ENCODE results near the gene SDR9C7.
"Not testable (repeated sequence)": the region's sequence is repeated elsewhere in the genome, so short reads cannot be mapped to it uniquely, and the experiment has no call there.

SDR9C7 gene

DNA sequence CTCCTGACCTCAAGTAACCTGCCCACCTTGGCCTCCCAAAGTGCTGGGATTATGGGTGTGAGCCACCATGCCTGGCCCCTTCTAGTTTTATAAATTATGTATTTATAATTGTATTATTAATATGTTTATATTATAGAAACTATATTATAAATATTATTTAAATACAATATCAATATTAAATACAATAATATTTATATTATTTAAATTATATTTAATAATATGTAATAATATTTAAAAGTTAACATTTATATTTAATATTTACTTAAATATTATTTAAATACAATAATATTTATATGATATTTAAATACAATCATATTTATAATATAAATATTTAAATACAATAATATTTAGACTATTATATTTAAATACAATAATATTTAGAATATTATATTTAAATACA is 20.0 kb downstream of the SDR9C7 start:
- FAIRE-seq, result peak; percentile 99

DNA sequence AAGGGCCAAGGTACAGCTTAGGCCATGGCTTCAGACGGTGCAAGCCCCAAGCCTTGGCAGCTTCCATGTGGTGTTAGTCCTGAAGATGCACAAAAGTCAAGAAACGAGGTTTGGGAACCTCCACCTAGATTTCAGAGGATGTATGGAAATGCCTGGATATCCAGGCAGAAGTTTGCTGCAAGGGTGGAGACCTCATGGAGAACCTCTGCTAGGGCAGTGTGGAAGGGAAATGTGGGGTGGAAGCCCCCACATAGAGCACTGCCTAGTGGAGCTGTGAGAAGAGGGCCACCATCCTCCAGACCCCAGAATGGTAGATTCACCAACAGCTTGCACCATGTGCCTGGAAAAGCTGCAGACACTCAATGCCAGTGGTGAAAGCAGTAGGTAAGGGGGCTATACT is 24.8 kb downstream of the SDR9C7 start:
- not testable (repeated sequence) for FAIRE-seq

DNA sequence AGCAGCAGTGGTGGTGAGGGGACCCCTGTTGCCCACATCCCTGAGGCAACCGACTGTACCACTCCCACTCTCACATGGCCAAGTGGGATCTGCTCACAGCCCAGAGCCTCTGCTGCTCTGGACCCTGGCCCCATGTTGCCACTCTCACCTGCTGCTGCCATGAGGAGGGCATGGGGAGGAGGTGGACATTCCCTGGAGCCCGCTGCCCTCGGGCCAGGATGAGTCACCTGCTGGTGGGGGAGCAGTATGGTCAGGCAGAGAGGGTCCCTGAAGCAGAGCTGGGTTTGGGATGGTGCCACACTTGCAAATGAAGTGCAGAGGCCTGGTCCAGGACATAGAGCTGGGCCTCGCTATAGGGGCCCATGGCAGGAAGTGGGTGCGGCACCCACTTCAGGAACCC is 26.1 kb downstream of the SDR9C7 start:
- FAIRE-seq, result no peak

DNA sequence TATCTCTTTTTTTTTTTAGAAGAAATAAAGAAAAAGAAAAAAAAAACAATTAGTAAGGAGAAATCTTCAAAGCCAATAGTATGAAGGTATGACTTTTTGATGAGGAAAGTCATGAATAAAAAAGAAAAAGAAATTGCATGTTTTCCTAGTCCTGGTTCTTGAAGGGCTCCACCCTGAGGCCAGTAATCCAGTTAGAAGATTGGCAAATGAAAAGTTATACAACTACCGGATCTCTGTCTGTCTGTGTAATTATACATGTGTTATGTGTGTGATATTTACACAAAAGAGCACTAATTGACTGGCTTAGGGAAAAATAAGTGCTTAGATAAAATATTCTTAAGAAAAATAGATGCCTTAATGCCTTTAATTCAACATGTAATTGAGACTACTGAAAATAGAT is 28.4 kb downstream of the SDR9C7 start:
- no peak for FAIRE-seq

DNA sequence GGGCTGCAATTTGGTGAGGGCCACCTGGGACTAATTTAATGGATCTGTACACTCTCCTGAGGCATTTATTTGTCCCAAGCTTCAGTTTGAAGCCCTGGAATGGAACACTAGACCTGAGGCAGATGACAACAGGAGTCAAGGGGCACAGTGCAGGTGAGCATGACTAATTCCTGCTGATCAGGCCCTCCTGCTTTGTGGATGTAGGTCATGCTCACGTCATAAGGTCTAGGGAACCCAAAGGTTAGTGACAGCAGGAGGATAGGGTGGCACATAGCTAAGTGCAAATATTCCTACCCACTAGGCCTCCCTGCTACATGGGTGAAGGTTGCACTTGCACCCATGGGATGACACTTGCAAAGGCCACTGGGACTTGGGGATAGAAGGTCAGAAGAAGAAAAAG is 30.8 kb downstream of the SDR9C7 start:
- FAIRE-seq, result no peak

DNA sequence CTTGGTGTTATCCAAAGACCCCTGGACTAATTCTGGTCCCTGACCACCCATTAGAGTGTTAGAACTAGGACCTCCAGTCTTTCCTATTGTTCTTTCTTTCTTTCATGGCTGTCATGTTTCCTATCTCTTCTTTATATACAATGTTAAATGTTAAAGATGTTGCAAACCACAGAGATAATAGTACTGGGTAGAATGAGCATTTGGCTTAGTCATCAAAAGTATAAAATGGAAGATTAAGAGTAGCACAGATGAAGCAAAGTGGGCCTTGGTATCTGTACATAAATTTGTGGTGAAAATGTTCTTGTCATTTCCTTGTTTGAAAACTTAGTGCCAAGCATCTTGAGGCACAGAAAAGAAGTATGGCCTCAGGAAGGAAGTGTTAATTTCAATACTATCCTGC is 32.9 kb downstream of the SDR9C7 start:
- FAIRE-seq, result not testable (repeated sequence)

DNA sequence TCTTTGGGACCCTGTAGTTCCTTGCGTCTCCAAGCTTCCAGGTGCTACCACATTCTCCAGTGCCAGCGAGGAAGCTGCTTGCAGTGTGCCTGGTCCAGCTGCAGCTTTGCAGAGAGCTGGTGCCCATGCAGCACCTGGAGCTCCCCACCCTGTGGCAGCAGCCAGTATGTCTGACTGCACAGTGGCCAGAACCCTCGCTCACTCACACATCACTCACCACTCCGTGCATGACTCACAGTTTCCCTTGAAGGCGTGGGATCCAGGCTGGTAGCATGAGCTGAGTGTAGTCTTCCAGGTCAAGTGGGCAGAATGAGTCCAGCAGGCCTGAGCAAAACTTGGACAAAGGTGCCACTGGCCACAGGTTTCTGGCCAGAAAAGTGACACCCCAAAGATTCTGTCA is 33.6 kb downstream of the SDR9C7 start:
- FAIRE-seq, result no peak

DNA sequence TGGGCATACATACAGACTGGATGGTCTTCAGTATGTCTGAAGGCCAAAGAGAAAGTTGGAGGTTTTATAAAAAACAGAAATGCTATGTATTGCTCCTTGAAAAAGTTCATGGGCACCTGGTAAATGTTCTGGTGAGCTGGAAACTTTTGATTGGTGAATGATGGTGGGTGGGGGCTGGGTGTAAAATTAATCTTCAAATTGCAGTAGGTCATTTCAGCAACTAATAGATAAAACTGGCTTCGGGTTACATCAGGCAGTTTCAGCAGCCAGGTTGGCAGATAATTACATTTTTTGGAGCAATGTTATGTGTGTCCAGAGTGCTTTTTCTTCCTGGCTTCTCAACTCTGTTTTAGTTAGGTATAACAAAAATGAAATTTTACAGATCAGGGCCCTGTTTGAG is 35.3 kb downstream of the SDR9C7 start:
- no peak for FAIRE-seq

DNA sequence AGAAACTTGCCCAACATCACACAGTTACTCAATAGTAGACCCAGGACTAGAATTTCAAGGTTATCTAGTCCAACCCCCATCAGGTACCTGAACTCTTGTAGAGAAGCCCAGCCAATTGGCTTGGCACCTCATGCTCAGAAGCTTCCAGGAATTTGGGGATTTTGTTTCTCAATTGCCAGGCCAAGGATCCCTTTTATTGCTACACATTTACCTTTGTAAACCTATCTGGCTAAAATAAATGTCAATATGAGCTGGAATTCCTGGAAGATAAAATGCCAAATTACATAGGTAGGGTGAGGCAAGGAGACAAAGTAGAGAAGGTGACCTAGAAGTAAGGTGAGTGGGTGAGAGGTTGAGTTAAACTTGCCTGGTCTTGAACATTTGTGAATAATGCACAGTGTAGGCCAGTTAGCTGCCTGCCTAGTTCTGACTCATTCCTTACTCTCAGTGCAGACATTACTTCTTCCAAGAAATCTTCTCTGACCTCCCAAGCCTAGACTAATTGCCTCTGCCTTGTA is 36.3 kb downstream of the SDR9C7 start:
- FAIRE-seq, result no peak

DNA sequence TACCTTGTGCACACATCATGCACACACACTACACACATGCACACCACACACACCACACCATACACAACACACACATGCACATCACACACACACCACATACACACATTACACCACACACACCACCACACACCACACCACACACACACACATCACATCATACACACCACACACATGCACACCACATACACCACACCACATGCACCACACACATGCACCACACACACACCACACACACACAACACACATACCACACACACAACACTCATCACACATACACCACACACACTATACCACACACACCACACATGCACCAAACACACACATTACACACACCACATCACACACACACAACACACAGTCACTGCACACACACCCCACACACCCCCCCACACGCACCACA is 38.1 kb downstream of the SDR9C7 start:
- FAIRE-seq, result no peak

DNA sequence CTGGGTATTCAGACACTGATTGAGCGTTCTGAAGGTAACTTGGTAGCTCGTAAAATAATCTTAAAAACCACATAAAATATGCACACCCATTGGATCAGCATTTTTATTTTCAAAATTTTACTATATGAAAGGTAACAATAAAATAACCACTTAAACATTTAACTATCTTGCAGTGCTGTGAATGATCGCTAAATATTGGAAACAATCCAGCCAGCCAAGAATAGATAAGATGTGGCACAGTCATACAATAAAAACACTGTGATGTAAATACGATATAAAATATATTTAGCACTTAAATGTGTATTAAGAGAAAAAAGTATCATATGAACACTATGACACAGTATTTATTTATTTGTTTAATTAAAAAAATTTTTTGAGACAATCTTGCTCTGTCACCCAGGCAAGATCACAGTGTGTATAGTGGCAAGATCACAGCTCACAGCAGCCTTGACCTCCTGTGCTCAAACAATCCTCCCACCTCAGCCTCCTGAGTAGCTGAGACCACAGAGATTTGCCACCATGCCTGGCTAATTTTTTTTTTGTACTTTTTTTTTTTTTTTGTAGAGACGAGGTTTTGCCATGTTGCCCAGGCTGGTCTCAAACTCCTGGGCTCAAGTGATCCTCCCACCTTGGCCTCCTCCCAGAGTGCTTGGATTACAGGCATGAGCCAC is 39.4 kb downstream of the SDR9C7 start:
- FAIRE-seq, result no peak

DNA sequence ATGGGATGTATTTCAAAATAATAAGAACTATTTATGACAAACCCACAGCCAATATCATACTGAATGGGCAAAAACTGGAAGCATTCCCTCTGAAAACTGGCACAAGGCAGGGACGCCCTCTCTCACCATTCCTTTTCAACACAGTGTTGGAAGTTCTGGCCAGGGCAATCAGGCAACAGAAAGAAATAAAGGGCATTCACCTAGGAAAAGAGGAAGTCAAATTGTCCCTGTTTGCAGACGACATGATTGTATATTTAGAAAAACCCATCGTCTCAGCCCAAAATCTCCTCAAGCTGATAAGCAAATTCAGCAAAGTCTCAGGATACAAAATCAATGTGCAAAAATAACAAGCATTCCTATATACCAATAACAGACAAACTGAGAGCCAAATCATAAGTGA is 42.3 kb downstream of the SDR9C7 start:
- FAIRE-seq, result not testable (repeated sequence)

DNA sequence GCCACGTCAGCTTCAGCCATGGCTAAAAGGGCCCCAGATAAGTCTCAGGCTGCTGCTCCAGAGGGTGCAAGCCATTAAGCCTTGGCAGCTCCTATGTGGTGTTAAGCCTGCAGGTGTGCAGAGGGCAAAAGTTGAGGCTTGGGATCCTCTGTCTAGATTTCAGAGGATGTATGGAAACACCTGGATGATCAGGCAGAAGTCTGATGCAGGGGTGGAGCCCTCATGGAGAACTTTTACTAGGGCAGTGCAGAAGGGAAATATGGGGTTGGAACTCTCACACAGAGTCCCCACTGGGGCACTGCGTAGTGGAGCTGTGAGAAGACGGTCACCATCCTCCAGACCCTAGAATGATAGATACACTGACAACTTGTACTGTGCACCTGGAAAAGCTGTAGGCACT is 47.9 kb downstream of the SDR9C7 start:
- FAIRE-seq, result no peak

DNA sequence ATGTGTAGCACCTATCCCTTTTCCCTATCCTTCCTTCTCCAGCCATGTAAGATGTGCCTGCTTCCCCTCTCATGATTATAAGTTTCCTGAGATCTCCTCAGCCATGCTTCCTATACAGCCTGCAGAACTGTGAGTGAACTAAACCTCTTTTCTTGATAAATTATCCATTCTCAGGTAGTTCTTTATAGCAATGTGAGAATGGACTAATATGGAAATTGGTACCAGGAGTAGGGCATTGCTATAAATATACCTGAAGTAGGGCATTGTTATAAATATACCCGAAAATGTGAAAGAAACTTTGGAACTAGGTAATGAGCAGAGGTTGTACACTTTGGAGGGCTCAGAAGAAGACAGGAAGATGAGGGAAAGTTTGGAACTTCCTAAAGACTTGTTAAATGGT is 48.9 kb downstream of the SDR9C7 start:
- FAIRE-seq, result no peak

DNA sequence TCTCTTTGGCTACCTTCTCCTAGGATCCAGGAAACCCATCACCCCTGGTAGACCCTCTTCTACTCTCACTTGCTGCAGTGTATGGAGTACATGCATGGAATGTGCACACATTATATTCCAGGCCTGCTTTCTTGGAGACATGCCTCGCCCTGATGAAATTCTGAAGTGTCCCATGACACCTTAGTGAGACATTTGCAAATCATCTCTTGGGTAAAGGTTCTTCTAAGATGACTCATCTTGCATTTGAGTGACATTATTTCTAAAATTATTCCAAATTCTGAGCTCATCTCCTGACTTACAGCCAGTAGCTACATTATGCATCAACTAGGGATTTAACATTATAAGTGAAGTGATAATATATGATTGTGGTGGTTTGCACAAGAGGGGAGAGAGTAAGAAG is 49.8 kb downstream of the SDR9C7 start:
- FAIRE-seq, result no peak

DNA sequence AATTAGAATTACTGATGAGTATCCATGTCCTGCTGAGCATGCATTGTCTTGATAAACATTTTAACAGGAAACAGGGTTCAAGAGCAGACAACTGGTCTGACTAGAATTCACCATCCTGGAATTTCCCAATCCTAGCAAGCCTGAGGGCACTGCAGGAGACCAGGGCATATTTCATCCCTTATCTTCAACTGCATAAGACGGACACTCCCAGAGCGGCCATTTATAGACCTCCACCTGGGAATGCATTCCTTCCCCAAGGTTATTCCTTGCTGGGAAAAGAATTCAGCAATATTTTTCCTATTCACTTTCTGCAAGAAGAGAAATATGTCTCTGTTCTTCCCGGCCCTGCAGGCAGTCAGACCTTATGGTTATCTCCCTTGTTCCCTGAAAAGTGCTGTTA is 51.8 kb downstream of the SDR9C7 start:
- FAIRE-seq, result not testable (repeated sequence)

DNA sequence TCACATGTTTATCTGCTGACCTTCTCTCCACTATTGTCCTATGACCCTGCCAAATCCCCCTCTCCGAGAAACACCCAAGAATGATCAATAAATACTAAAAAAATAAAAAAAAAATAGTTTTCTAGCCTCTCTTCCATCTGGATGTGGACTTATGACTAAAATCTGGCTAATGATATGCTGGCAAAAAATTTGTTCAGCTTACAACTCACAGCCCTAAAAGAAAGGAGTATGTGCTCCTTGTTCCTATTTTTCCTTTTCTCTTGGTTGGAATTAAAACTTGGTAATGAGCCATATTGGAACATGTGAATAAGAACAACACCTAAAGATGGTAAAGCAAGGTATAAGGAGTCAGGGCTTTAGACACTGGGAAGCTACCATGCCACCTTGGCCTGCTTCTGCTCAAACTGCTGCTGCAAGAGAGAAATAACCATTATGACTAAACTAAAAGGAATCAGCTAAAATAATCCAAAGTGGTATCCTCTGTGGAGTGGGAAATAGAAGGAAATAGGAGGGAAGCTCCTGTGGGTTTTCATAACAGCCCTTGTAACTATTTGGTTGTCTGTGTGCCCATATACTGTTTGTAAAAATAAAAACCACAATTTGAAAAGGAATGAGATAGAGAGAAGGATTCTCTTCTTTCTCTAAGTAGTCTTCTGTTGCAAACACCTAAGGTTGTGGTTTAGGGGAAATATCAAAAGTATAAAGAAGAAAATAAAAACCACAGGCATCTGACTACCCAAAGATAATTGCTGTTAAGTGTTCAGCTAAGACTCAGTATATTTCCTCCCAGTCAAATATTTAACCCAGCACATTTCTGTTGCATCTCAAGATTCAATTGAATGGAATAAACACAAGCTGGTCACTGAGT is 53.8 kb downstream of the SDR9C7 start:
- FAIRE-seq, result no peak

DNA sequence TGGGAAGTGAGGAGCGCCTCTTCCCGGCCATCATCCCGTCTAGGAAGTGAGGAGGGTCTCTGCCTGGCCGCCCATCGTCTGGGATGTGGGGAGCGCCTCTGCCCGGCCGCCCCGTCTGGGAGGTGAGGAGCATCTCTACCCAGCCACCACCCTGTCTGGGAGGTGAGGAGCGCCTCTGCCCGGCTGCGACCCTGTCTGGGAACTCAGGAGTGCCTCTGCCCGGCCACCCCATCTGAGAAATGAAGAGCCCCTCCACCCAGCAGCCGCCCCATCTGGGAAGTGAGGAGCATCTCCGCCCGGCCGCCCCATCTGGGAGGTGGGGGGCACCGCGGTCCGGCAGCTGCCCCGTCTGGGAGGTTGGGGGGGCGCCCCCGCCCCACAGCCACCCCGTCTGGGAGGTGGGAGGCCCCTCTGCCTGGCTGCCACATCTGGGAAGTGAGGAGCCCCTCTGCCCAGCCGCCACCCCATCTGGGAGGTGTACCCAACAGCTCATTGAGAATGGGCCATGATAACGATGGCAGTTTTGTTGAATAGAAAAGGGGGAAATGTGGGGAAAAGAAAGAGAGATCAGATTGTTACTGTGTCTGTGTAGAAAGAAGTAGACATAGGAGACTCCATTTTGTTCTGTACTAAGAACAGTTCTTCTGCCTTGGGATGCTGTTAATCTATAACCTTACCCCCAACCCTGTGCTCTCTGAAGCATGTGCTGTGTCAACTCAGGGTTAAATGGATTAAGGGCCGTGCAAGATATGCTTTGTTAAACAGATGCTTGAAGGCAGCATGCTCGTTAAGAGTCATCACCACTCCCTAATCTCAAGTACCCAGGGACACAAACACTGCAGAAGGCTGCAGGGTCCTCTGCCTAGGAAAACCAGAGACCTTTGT is 54.7 kb downstream of the SDR9C7 start:
- FAIRE-seq, result not testable (repeated sequence)

DNA sequence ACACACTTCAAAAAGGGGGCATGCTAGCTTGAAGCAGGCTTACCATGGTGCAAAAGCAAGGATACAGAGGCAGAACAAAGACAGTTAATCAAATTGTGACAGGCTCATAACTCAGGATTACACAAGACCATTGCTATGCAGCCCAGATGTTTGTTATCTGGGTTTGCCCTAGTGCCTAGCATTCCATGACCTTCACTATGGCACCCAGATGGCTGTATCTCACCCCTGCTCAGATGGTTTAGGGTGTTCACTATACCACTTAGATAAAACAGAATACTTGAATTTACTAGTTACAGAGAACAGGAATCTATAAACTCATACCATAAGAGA is 56.2 kb downstream of the SDR9C7 start:
- FAIRE-seq, result no peak

DNA sequence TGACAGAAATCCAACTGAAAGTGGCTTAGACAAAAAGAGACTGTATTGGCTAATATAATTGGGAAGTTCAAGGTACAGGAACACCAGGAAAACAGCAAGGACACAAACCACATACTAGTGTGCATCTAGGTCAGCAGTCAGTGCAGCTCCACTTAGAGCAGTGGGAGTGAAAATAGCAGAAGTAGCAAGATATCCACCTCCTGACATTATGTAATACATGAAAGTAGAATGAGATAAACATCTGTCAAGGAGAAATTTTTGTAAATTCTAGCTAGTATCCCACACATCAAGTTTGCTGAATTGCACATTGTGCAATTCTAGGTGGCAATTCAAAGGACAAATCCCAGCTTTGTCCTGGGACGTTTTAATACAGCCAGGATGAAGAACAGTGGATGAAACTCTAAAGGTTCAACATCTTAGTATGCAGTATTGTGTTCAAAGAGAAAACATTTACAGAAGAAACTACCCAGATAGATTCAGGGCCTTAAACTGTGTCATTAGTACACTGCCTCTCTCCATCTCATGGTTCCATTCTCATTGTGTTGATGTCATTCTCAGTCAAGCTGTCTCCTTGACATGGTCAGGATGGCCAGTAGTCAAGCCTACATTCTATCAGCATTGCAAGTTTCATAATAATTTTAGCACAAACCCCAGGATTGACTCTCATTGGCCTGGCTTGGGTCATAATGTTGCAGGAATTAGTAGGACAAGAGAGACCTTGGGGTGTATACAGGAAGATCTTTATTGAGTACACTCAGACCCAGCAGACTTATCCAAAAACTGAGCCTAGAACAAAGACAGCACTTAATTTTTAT is 56.8 kb downstream of the SDR9C7 start:
- no peak for FAIRE-seq

DNA sequence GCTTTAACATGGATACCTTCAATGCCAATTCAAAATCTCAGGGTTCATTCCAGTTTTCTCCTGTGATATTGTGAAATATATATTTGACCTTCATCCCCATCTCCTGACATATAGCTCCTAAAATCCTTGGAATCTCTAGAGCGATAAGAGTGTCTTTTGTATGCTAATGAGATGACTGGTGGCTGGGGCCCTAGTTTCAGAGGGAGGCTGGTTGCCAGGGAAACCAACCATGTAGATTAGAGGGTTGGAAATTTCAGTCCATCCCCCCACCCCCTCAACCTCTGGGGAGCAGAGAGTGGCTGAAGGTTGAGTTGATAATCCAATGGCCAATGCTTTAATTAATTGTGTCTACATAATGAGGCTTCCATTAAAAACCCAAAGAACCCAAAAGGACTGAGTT is 59.4 kb downstream of the SDR9C7 start:
- no peak for FAIRE-seq

DNA sequence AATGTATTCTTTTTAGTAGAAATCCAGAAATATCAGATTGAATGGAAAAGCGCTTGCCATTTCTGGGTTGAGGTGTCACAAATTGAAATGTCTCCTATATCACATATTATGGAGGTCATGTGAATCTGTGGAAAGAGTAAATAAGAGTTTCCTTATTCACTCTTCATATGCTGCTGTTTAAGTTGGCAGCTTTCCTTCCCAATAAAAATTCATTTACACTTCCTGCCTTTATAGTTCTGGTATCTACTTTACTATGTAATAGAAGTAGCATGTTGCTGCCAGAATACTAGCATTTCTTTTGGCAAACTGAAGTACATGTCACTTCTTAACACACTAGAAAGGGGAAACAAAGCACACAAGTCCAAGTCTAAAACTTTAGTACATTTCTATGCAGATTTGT is 60.8 kb downstream of the SDR9C7 start:
- no peak for FAIRE-seq

All from G401.6 (cell line).